ENCODE measurements around the gene EEF1AKMT2.

EEF1AKMT2 gene

GRCh38 chr10:124717041-124717757 lies 74.5 kb downstream of the EEF1AKMT2 start:
- no peak for TF ChIP-seq CTCF (IDR thresholded peaks at IDR 0.05; ENCODE audit: low read depth, low read length, missing control alignments)

GRCh38 chr10:124716369-124716768 lies 75.3 kb downstream of the EEF1AKMT2 start:
- no peak overlapping the region for H3K4me3 ChIP-seq (replicated peaks; ENCODE audit: low read depth, low read length)
- no peak for DNase-seq (ENCODE audit: extremely low read depth, low read depth)
- TF ChIP-seq CTCF (IDR thresholded peaks at IDR 0.05; ENCODE audit: low read depth, low read length, missing control alignments), result no peak

More at GRCh38 chr10:124717041-124717757, 74.5 kb downstream of the EEF1AKMT2 start:
- no peak overlapping the region for H3K4me3 ChIP-seq (replicated peaks; ENCODE audit: low read depth, low read length)
- DNase-seq (ENCODE audit: extremely low read depth, low read depth), result no peak

GRCh38 chr10:124715439-124715838 lies 76.2 kb downstream of the EEF1AKMT2 start:
- no peak for TF ChIP-seq CTCF (IDR thresholded peaks at IDR 0.05; ENCODE audit: low read depth, low read length, missing control alignments)
- H3K4me3 ChIP-seq (replicated peaks; ENCODE audit: low read depth, low read length), result no peak overlapping the region
- DNase-seq (ENCODE audit: extremely low read depth, low read depth), result no peak

GRCh38 chr10:124713679-124714255 lies 77.9 kb downstream of the EEF1AKMT2 start:
- TF ChIP-seq CTCF (IDR thresholded peaks at IDR 0.05; ENCODE audit: low read depth, low read length, missing control alignments), result no peak
- DNase-seq (ENCODE audit: extremely low read depth, low read depth), result no peak
- H3K4me3 ChIP-seq (replicated peaks; ENCODE audit: low read depth, low read length), result no peak overlapping the region

- H3K4me3 ChIP-seq (replicated peaks; ENCODE audit: low read depth, low read length), result no peak overlapping the region
- no peak for TF ChIP-seq CTCF (IDR thresholded peaks at IDR 0.05; ENCODE audit: low read depth, low read length, missing control alignments)
- no peak for DNase-seq (ENCODE audit: extremely low read depth, low read depth)
Observed at GRCh38 chr10:124712704-124713407, 78.8 kb downstream of the EEF1AKMT2 start.

GRCh38 chr10:124711145-124711544 lies 80.5 kb downstream of the EEF1AKMT2 start:
- TF ChIP-seq CTCF (IDR thresholded peaks at IDR 0.05; ENCODE audit: low read depth, low read length, missing control alignments), result no peak
- no peak for DNase-seq (ENCODE audit: extremely low read depth, low read depth)
- H3K4me3 ChIP-seq (replicated peaks; ENCODE audit: low read depth, low read length), result no peak overlapping the region

All from HFF-Myc (cell line).